Esophagus mucosa (tissue), 1 donor: Measurements from ENCODE around the gene PRKG1. TPM values are rescaled to one million over a fixed set of nuclear protein-coding genes. Genes with fewer than 3 reads are reported as not detected.
A peak's percentile ranks its signal among the peaks of the same experiment; 100 is the strongest.
"Not testable (repeated sequence)": the region's sequence is repeated elsewhere in the genome, so short reads cannot be mapped to it uniquely, and the experiment has no call there.

Source experiments
- ATAC-seq: fragments of 200-7000 bp; cut with Tn5 transposase; one replicate; pipeline ENCODE4 v1.9.1; 2020
- total RNA-seq: library from RNA; stranded (reverse); gene quantifications from one replicate; pipeline ENCODE4 v1.2.4, GENCODE V29; 2023
- donor health status: DM: yes; HTN: yes; CAD: no.

PRKG1 gene
- total RNA-seq, 1 donor from 2014 or later, result 0.80 TPM

DNA sequence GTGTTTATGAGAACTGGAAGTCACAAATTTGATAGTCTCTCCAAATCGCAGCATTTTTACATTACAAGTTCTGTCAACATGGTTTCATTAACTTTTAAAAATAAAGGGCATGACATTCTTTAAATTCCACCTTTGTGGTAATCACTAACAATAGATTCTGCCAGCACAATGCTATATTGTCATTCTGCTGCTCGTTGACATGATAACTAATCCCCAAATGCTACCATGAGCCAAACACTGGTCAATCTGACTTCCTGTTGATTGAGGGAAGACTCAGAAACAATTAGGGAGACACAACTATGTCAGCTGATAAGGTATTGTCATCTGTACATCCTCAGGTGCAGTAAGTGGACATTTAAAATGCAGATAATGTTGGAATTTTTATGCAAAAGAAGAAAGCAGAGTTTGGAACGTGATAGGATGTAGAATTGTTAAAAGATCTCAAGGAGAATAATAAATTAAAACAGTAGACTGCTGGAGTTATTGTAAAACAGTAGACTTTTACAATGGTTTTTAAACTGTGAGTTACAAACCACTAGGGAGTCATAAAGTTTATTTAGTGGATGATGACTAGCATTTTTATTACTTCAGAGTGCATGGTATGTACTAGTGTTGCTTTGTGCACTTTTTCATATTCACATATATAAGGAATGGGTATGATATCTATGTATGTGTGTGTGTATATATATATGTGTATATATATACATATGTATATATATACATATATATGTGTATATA, 1113.4 kb downstream of the PRKG1 start:
- ATAC-seq, result no peak

GRCh38 chr10:52191049-52191448, 1116.8 kb downstream of the PRKG1 start:
- ATAC-seq, result no peak

DNA sequence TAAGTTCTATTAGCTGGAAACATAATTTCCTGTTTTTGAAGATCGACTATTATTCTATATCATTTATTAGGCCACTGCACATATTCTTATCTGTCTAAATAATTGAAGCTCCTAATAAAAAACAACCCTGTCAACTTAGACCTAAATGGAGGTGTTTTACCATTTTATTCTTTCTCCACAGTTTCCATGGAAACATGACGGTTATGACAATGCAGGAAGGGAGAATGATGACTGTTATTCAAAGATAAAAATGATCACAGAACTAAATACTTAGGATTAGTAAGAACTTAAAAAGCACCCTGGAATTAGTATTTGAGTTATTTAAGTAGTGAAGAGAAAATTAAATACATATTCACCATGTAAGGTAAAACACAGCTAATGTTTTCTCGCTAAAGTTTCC, 1119.9 kb downstream of the PRKG1 start:
- ATAC-seq, result no peak

DNA sequence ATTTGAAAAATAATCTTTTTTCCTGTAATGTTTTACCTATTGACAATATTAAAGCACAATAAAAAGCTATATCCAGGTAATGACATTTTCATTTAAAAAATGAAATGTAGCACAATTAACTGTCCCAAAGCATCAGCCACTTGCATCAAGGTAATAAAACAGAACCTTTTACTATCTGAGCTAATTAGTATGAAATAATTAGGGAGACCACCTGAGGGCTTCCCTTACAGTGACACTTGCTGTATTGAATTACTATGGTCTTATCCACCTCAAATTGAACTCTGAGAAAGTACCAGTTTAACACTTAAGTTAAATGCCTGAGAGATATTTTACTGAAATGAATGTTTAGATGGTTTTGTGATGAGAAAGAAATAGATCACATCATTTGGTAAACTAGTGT, 1120.4 kb downstream of the PRKG1 start:
- ATAC-seq, result no peak

GRCh38 chr10:52197098-52197497, 1122.8 kb downstream of the PRKG1 start:
- no peak for ATAC-seq

- ATAC-seq, result no peak
Observed at GRCh38 chr10:52198540-52198939, 1124.3 kb downstream of the PRKG1 start.

DNA sequence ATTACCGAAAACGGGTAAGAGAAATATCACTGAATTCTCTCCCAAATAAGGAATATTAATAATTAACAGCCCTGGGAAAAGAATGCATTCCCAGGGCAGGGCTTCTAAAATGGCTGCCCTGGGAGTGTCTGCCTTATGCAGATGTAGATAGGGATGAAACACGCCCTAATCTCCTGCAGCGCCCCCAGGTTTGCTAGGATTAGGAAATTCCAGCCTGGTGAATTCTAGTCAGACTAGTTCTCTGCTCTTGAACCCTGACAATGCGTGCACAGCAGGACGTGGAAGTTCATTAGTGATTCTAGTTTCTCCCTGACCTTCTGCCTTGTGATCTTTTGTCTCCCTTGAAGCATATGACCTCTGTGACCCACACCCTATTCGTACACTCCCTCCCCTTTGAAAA, 1130.6 kb downstream of the PRKG1 start:
- ATAC-seq, result not testable (repeated sequence)

- ATAC-seq, result no peak
Observed at GRCh38 chr10:52208365-52208764, 1134.1 kb downstream of the PRKG1 start.

- no peak for ATAC-seq
Observed at GRCh38 chr10:52210161-52210560, 1135.9 kb downstream of the PRKG1 start.

GRCh38 chr10:52212062-52212461, 1137.8 kb downstream of the PRKG1 start:
- ATAC-seq, result no peak

DNA sequence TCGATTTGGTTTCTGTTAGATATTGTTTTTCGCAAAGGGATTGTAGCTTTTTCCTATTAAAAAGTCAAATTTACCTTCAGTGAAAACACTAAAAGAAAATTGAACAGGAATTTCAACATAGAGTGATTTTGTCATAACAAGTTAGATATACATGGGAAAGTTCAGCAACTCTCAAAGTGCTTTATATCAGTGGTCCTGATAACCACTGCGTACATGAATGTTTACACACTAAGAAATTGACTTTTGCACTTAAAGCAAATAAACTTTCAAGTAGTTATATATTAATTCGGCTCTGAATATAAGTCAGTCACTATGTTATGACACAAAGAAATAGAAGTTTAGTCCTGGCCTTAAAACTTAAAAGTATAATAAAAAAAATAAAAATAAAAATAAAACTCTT, 1138.5 kb downstream of the PRKG1 start:
- no peak for ATAC-seq

DNA sequence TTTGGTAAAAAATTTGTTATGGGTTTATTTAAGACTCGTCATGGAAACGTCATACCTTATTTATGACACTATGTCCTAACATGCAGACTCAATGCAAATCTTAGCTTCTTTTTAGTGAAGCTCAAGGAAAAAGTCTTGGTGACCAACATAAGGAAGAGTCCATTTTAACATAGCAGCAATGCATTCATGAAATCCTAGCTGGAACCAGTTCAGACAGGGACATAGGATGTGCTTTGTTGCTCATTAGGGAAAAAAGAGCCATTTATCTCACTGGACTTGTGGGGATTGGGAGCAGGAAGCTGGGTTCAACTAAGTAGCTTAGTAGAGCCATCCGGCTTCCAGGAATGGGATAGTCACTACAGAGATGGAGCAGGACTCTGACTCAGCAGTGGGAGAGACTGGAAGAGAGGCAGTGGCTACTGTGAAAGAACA, 1139.0 kb downstream of the PRKG1 start:
- ATAC-seq, result no peak

- peak; percentile 75 for ATAC-seq
Observed at GRCh38 chr10:52215745-52216361, 1141.6 kb downstream of the PRKG1 start.

DNA sequence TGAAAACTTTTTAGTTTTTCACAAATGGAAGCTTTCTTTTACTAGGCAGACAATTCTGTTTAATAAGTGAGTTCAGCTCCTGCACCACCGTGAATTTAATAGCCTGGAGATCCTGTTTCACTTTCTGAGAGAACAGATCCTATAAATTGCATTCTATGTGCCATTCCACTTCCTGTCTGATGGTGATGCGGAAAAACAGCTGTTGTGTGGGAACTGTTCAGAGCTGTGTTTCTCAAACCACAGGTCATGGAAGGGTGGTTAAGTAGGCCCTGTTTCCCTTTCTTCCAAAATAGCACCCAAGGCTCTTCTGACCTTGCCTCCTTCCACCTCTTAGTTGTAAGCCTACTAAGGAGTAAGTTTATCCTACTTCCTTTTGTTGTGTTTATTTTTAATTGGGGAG, 1142.6 kb downstream of the PRKG1 start:
- peak; percentile 10 for ATAC-seq

DNA sequence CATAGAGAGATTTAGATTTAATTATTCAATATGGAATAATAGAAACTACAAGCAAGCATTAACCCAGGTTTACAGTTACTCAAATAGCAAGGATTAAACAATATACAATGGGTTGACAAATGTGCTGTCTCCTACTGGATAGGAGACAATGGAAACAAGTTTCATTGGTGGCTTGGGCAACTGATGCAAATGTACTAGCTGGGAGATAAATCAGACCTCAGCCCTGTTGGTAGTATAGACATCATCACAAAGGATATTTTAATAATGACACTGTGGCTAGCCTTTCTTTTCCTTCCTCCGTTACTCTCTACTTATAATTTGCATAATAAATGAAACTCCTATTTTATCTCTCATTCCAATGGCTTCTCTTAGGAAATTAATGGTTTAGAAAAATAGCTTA, 1143.2 kb downstream of the PRKG1 start:
- ATAC-seq, result no peak

DNA sequence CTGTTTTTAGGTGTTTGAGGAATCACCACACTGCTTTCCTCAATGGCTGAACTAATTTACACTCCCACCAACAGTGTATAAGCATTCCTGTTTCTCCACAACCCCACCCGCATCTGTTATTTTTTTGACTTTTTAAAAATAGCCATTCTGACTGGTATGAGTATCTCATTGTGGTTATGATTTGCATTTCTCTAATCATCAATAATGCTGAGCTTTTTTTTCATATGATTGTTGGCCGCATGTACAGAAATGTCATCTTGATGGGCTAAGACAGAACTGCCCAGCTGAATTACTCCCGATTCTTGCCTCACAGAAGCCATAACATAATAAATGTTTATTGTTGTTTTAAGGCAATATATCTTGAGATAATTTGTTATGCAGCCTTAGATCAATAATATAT, 1146.7 kb downstream of the PRKG1 start:
- no peak for ATAC-seq

DNA sequence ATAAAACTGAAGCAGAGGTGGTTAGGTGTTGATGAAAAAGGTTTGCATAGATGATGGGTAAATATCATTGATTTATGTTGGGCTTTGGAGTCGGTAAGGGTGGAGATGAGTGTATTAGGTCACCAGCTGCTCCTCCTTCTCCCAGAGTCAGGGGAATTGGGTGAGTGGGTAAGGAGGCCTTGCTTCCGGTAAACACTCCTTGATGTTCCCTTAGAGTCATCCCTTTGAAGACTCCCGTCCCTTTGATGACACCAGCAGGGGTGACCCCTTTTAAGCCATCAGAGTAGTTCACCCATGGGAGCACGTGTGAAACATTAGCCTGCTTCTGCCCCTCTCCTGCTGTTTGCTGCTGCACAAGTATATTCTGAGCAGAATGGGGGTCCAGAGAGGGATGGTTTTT, 1147.6 kb downstream of the PRKG1 start:
- ATAC-seq, result no peak

DNA sequence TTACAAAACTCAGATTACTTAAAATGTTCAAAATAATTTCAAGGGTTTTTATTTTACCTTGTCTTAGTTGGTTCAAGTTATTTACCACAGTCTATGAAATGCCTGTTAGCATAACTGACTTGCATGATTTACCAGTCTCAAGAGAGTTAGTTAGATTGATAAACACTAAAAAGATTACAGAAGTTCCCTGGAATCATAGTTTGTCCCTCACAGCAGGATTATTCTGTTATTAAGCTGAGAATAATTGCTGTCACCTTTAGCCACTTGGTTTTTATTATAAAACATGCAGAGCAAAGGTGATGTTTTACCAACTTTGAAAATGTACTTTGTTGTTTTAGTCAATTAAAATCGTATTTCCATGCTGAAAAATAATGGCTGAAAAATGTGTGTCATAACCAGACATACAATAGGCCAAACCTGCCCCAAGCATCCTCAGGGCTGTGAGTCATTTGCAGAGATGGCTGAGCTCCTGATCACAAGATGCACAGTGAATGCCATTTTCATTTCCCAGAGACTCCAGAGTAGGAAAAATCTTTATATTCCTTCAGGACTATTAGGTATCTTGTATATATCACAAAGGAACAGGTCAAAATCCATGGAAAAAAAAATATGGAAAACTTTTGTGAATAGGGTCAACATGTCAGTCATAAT, 1152.0 kb downstream of the PRKG1 start:
- peak; percentile 62 for ATAC-seq

DNA sequence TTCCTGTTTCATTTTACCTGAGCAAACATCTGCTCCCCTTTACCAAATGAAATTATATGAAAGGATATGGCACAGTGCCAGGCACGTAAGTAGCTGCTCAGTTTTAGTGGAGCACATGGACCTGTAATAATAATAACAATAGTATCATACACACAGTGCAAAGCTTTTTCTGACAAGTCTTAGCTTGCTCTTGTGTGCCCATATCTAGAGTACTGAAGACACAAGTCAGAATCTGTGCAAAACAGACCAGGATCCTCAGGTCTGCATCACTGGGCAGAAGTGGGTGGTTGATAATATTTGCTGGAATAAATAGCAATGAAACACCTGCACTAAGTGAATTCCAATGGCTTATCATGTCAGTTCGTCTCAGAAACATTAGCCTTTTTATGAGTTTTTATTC, 1154.3 kb downstream of the PRKG1 start:
- ATAC-seq, result peak; percentile 49

- no peak for ATAC-seq
Observed at GRCh38 chr10:52229291-52229931, 1155.1 kb downstream of the PRKG1 start.

GRCh38 chr10:52232561-52233350, 1158.5 kb downstream of the PRKG1 start:
- peak; percentile 58 for ATAC-seq

DNA sequence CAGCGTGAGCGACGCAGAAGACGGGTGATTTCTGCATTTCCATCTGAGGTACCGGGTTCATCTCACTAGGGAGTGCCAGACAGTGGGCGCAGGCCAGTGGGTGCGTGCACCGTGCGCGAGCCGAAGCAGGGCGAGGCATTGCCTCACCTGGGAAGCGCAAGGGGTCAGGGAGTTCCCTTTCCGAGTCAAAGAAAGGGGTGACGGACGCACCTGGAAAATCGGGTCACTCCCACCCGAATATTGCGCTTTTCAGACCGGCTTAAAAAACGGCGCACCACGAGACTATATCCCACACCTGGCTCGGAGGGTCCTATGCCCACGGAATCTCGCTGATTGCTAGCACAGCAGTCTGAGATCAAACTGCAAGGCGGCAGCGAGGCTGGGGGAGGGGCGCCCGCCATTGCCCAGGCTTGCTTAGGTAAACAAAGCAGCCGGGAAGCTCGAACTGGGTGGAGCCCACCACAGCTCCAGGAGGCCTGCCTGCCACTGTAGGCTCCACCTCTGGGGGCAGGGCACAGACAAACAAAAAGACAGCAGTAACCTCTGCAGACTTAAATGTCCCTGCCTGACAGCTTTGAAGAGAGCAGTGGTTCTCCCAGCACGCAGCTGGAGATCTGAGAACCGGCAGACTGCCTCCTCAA, 1159.2 kb downstream of the PRKG1 start:
- not testable (repeated sequence) for ATAC-seq
